GM19035 (cell line): ENCODE results near the gene SUMO2.

ENCODE experiments used
- ATAC-seq: cut with Tn5 transposase; IDR thresholded peaks from one replicate; pipeline ENCODE4 v1.9.1; 2021; ENCODE audit not compliant: unreplicated experiment

Gene SUMO2

DNA sequence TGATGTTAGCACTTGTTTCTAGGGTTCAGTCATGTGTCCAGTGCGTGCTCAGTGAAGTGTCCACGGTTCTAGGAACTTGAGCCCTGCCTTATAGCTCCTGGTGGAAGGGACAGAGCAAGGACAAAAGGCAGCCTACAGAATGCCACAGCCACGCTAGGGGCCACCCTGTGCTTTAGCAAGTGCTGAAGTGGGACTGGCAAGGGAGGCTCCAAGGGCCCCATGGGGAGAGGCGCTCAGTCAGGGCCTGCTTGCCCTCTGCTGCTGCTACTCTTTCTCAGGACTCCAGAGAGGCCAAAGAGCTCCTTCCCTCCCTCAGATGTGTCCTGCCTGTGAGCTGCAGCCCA lies 58.0 kb downstream of the SUMO2 start:
- ATAC-seq = no peak

DNA sequence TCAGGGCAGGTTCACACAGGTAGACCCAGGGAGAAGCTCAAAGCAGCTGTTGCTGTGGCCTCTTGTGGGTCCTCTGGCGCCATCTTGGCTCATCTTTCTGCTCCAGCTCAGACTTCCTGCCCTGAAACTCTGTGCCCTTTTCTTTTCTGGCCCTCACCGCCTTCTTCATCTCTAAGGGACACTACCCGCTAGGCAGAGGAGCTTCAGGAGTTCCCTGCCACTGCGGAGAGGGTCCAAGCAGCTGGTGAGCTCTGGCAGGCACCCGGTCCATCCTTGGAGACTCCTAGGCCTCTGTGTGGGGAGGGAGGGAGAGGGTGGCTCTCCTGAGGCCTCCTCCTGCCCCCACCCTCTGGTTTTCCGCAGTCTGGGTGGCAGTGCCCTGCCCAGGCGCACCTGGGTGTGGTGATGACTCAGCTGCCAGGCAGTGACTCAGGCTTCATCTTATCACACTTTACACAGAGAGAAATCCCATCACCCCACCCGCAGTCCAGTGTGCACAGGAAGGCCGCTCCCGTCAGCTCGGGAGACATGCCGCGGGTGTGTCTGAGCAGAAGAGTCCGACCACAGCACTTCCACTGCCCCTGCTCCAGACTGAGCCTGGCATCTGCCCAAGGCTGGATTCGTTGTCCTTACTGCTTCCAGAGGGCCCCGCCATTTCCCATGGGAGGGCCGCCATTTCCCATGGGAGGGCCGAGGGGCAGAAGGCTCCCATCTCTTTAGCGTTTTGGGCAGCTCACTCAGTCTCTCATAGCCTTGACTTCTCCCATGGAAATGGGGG lies 58.5 kb downstream of the SUMO2 start:
- no peak for ATAC-seq

DNA sequence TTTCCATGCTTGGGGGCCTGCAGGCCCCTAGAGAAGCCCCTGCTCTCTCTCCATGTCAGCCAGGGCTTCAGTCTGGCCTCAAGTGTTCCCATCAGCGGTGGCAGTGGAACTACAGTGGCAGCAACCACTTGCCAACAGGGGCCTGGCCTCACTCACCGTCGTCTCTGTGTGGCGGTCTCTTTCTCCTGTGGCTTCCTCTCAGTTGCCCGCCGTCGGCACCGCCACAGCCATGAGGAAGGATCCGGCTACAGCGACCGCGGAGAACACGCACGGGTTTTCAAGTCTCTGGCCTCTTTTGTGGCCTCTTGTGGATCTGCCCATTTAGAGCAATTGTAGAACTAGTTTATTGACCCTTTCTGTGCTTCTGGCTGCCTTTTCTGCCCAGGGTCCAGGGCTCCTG lies 64.5 kb downstream of the SUMO2 start:
- ATAC-seq = no peak

DNA sequence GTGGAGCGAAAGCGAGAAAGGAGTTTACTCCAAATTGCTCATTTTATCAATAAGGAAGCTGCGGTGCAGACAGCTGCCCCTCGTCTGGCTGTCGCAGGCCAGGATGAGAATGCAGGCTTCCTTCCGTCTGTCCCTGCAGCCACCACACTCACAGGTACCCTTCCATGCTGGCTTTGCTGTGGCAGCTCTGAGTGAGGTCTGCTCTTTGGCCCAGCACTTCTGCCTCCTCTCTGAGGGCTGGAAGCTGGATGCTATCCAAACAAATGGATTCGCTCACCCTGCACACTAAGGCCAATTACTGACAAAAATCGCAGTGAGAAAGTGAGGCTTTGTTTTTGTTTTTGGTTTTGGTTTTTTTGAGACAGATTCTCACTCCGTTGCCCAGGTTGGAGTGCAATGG lies 66.0 kb downstream of the SUMO2 start:
- ATAC-seq = no peak
